OCI-LY7 (cell line): Measurements from ENCODE around the gene SNAPC4. TPM values are rescaled to one million over a fixed set of nuclear protein-coding genes. Genes with fewer than 3 reads are reported as not detected.

ENCODE experiments used
- BruUV-seq: library from RNA; stranded (reverse); fragments of 400-500 nt; replicated peaks from 2 replicates; lab custom pipeline; 2021; lab: Mats Ljungman, UMichigan
- CTCF ChIA-PET: fragments of 300-600 bp; sonication (Branson Sonifier 250); formaldehyde crosslinking; loops from one replicate; lab custom pipeline; 2022; ENCODE audit warnings: antibody characterized with exemption; ENCODE audit not compliant: unreplicated experiment; lab: Charles Lee
- POLR2A ChIA-PET: fragments of 300-600 bp; sonication (Branson Sonifier 250); formaldehyde crosslinking; loops from one replicate; lab custom pipeline; 2022; ENCODE audit warnings: antibody characterized with exemption; lab: Charles Lee
- DNase-seq: peaks from one replicate; pipeline ENCODE4 v3.0.0-alpha.2; 2015; ENCODE audit warnings: low spot score
- H2AFZ ChIP-seq: fragments of 200-600 bp; sonication (generic), shearing (Covaris generic); 2 replicates; pipeline ENCODE4 v1.6.1; 2014; ENCODE audit warnings: mild to moderate bottlenecking, antibody characterized with exemption, low read length, moderate library complexity
- H3K27ac ChIP-seq: fragments of 200-600 bp; sonication (generic); 2 replicates; pipeline ENCODE4 v1.5.1; 2014; ENCODE audit warnings: mixed run types, low read depth, mild to moderate bottlenecking, moderate library complexity, low read length, inconsistent platforms; ENCODE audit not compliant: poor library complexity, severe bottlenecking
- H3K36me3 ChIP-seq: fragments of 200-600 bp; sonication (generic); 2 replicates; pipeline ENCODE4 v1.6.1; 2014; ENCODE audit warnings: mild to moderate bottlenecking, antibody characterized with exemption, low read length, moderate library complexity, mixed read lengths; ENCODE audit not compliant: insufficient read depth
- H3K4me1 ChIP-seq: fragments of 200-600 bp; sonication (generic); 2 replicates; pipeline ENCODE4 v1.5.1; 2014; ENCODE audit warnings: mild to moderate bottlenecking, low read length; ENCODE audit not compliant: insufficient read depth, poor library complexity, severe bottlenecking
- H3K4me2 ChIP-seq: fragments of 200-600 bp; sonication (generic); 2 replicates; pipeline ENCODE4 v1.6.1; 2014; ENCODE audit warnings: mild to moderate bottlenecking, low read length
- H3K4me3 ChIP-seq: fragments of 200-600 bp; sonication (generic); 2 replicates; pipeline ENCODE4 v1.5.1; 2014; ENCODE audit warnings: mild to moderate bottlenecking, low read depth, low read length; ENCODE audit not compliant: poor library complexity, severe bottlenecking
- H3K79me2 ChIP-seq: fragments of 200-600 bp; sonication (generic); 2 replicates; pipeline ENCODE4 v1.6.1; 2016; ENCODE audit warnings: low read depth, mild to moderate bottlenecking, low read length, moderate library complexity, mixed read lengths; ENCODE audit not compliant: insufficient read depth
- H3K9me2 ChIP-seq: fragments of 200-600 bp; sonication (generic); 2 replicates; pipeline ENCODE4 v1.6.1; 2016; ENCODE audit warnings: mild to moderate bottlenecking, low read length, mixed read lengths; ENCODE audit not compliant: insufficient read depth
- H3K9me3 ChIP-seq: fragments of 200-600 bp; sonication (generic); 2 replicates; pipeline ENCODE4 v1.6.1; 2014; ENCODE audit warnings: mild to moderate bottlenecking, mixed run types, low read length, mixed read lengths
- H4K20me1 ChIP-seq: fragments of 200-600 bp; sonication (generic); 2 replicates; pipeline ENCODE4 v1.6.1; 2014; ENCODE audit warnings: mild to moderate bottlenecking, antibody characterized with exemption, low read length, moderate library complexity, mixed read lengths; ENCODE audit not compliant: insufficient read depth
- EZH2phosphoT487 ChIP-seq: fragments of 200-600 bp; sonication (generic); IDR thresholded peaks from 2 replicates; pipeline ENCODE4 v1.6.1; 2018; ENCODE audit warnings: low read depth, borderline replicate concordance, mild to moderate bottlenecking, mixed run types, antibody characterized with exemption, low read length, moderate library complexity, mixed read lengths
- intact Hi-C: fragments of 100-400 bp; cut with micrococcal nuclease; formaldehyde crosslinking; loops from one replicate; pipeline ENCODE4 v1.10.0; 2022; ENCODE audit not compliant: unreplicated experiment
- total RNA-seq, 2 experiments: library from RNA; depleted of rRNA in 1 of 2; stranded (reverse); fragments of >200 nt in 1 of 2; shearing (Covaris generic) in 1 of 2; gene quantifications; 2 replicates each; pipeline ENCODE4 v1.2.3, GENCODE V29; 2014 to 2022
- TF ChIP-seq, protein P1 (sequence below): fragments of 200-600 bp; sonication (generic); conservative IDR thresholded peaks from 2 replicates; pipeline ENCODE4 v1.5.1; 2014; ENCODE audit warnings: mild to moderate bottlenecking, antibody characterized with exemption, low read length, moderate library complexity, mixed read lengths

SNAPC4 gene
- total RNA-seq, 2 experiments from 2014 or later: 13.4 to 16.8 TPM

- BruUV-seq: no TSS peak
- TF ChIP-seq EZH2phosphoT487: no peak
- TF ChIP-seq, protein P1, sequence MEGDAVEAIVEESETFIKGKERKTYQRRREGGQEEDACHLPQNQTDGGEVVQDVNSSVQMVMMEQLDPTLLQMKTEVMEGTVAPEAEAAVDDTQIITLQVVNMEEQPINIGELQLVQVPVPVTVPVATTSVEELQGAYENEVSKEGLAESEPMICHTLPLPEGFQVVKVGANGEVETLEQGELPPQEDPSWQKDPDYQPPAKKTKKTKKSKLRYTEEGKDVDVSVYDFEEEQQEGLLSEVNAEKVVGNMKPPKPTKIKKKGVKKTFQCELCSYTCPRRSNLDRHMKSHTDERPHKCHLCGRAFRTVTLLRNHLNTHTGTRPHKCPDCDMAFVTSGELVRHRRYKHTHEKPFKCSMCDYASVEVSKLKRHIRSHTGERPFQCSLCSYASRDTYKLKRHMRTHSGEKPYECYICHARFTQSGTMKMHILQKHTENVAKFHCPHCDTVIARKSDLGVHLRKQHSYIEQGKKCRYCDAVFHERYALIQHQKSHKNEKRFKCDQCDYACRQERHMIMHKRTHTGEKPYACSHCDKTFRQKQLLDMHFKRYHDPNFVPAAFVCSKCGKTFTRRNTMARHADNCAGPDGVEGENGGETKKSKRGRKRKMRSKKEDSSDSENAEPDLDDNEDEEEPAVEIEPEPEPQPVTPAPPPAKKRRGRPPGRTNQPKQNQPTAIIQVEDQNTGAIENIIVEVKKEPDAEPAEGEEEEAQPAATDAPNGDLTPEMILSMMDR: no peak
- no peaks in the 10 kb centered on the region for H3K9me3 ChIP-seq
- ChIA-PET POLR2A (no interaction called here), CTCF (no interaction called here)
- H3K4me2 ChIP-seq: no peak overlapping the region
- H3K79me2 ChIP-seq: no peaks in the 10 kb centered on the region
- no peak overlapping the region for H3K27ac ChIP-seq
- no peak overlapping the region for H3K4me3 ChIP-seq
- H4K20me1 ChIP-seq: no peaks in the 10 kb centered on the region
- no peaks in the 10 kb centered on the region for H3K9me2 ChIP-seq
- DNase-seq: no peak
- no peaks in the 10 kb centered on the region for H3K4me1 ChIP-seq
- intact Hi-C loops: no loop called here
- H2AFZ ChIP-seq: no peak overlapping the region
- peaks cover 87% of the 10 kb centered on the region for H3K36me3 ChIP-seq
These were observed 21.8 kb upstream of the SNAPC4 start for GRCh38 chr9:136421791-136422190.

- Histone ChIP-seq H2AFZ (no peak overlapping the region), H4K20me1 (no peaks in the 10 kb centered on the region), H3K79me2 (no peaks in the 10 kb centered on the region), H3K4me1 (no peaks in the 10 kb centered on the region), H3K9me2 (no peaks in the 10 kb centered on the region), H3K27ac (no peak overlapping the region), H3K36me3 (peaks cover 95% of the 10 kb centered on the region), H3K9me3 (no peaks in the 10 kb centered on the region), H3K4me2 (no peak overlapping the region), H3K4me3 (no peak overlapping the region)
- no TSS peak for BruUV-seq
- no peak for DNase-seq
- ChIA-PET POLR2A (interaction anchor here (0.6 kb wide), 1 partner anchor 554 kb away, joined by 5 read pairs; no protein-coding TSS in a partner anchor), CTCF (no interaction called here)
- intact Hi-C loops: no loop called here
- no peak for TF ChIP-seq EZH2phosphoT487
- TF ChIP-seq, protein P1: no peak
These were observed 19.1 kb upstream of the SNAPC4 start for GRCh38 chr9:136419092-136419420.

GRCh38 chr9:136418182-136419091 lies 18.5 kb upstream of the SNAPC4 start:
- peaks cover 95% of the 10 kb centered on the region for H3K36me3 ChIP-seq
- H3K4me2 ChIP-seq: no peak overlapping the region
- POLR2A ChIA-PET: no interaction called here
- H3K9me2 ChIP-seq: no peaks in the 10 kb centered on the region
- DNase-seq: no peak
- H2AFZ ChIP-seq: no peak overlapping the region
- H3K4me1 ChIP-seq: no peaks in the 10 kb centered on the region
- no peaks in the 10 kb centered on the region for H3K79me2 ChIP-seq
- intact Hi-C loops: no loop called here
- CTCF ChIA-PET: no interaction called here
- H3K27ac ChIP-seq: no peak overlapping the region
- no peak for TF ChIP-seq EZH2phosphoT487
- TF ChIP-seq, protein P1: no peak
- no peaks in the 10 kb centered on the region for H4K20me1 ChIP-seq
- H3K4me3 ChIP-seq: no peak overlapping the region
- BruUV-seq: no TSS peak
- no peaks in the 10 kb centered on the region for H3K9me3 ChIP-seq
